ENCODE data around the gene ARHGAP26.

- TF ChIP-seq CTCF (IDR thresholded peaks at IDR 0.05) = no peak
- no peak for TF ChIP-seq POLR2A (IDR thresholded peaks at IDR 0.05)
These were observed 356.2 kb downstream of the ARHGAP26 start for GRCh38 chr5:143126174-143127019.
